HepG2 (cell line): ENCODE measurements around the gene TSPAN17. TPM values are rescaled to one million over a fixed set of nuclear protein-coding genes. Genes with fewer than 3 reads are reported as not detected.

Experiments used
- CCDC6 ChIP-seq: sonication (generic); formaldehyde crosslinking; IDR thresholded peaks from 2 replicates; pipeline ENCODE4 v1.8.1; 2022; ENCODE audit warnings: mild to moderate bottlenecking, missing genetic modification reagents, moderate library complexity
- CHD2 ChIP-seq: IDR thresholded peaks from 2 replicates; pipeline ENCODE4 v1.6.1; 2011; ENCODE audit warnings: low read depth, low read length, improper control_type of control experiment
- ELF4 ChIP-seq: sonication (generic); formaldehyde crosslinking; IDR thresholded peaks from 2 replicates; pipeline ENCODE4 v1.5.0; 2020; ENCODE audit warnings: missing genetic modification reagents, mild to moderate bottlenecking, moderate library complexity, borderline replicate concordance
- FOXA3 ChIP-seq: IDR thresholded peaks from 2 replicates; pipeline ENCODE4 v1.6.1; 2016; ENCODE audit warnings: missing genetic modification reagents, missing compliant biosample characterization
- KDM6A ChIP-seq: IDR thresholded peaks from 2 replicates; pipeline ENCODE4 v1.6.1; 2016; ENCODE audit warnings: low read depth
- MTF2 ChIP-seq: sonication (generic); formaldehyde crosslinking; IDR thresholded peaks from 2 replicates; pipeline ENCODE4 v1.5.0; 2020; ENCODE audit warnings: missing genetic modification reagents, borderline replicate concordance
- NKX3-1 ChIP-seq: sonication (generic); formaldehyde crosslinking; IDR thresholded peaks from 2 replicates; pipeline ENCODE4 v1.5.0; 2020; ENCODE audit warnings: missing genetic modification reagents
- SIN3A ChIP-seq: IDR thresholded peaks from 2 replicates; pipeline ENCODE4 v1.6.1; 2011; ENCODE audit warnings: low read depth, mild to moderate bottlenecking, control low read depth, low read length, borderline replicate concordance
- YEATS2 ChIP-seq: sonication (generic); formaldehyde crosslinking; IDR thresholded peaks from 2 replicates; pipeline ENCODE4 v1.4.0; 2020; ENCODE audit warnings: missing genetic modification reagents, borderline replicate concordance
- ZNF354B ChIP-seq: sonication (generic); formaldehyde crosslinking; IDR thresholded peaks from 2 replicates; pipeline ENCODE4 v1.8.0; 2022; ENCODE audit warnings: mild to moderate bottlenecking, missing genetic modification reagents
- ZSCAN21 ChIP-seq: sonication (generic); formaldehyde crosslinking; IDR thresholded peaks from 2 replicates; pipeline ENCODE4 v1.8.0; 2022; ENCODE audit warnings: mild to moderate bottlenecking, missing genetic modification reagents, moderate library complexity, borderline replicate concordance
- polyA plus RNA-seq, 8 experiments: library from polyadenylated mRNA; depleted of rRNA in 3 of 8; stranded (reverse) in 7 of 8; unstranded in 1 of 8; fragments of >200 nt; fragmentation: Illumina TruSeq in 4 of 8; extraction: Trizol in 4 of 8; gene quantifications; 2 replicates each; pipeline versions ENCODE4 v1.2.1 to v1.2.3, GENCODE V29; 2011 to 2016; ENCODE audit warnings: low read depth in 4 of 8, missing spikeins in 1 of 8, mixed read lengths in 1 of 8; ENCODE audit not compliant: insufficient read depth in 1 of 8
- total RNA-seq, 5 experiments: library from RNA; depleted of rRNA; stranded (reverse); fragments of >200 nt; fragmentation: Illumina TruSeq; extraction: Trizol; gene quantifications; 2 replicates each; pipeline ENCODE4 v1.2.3, GENCODE V29; 2016; ENCODE audit warnings: low read depth in 1 of 5
- TF ChIP-seq, protein P1 (sequence below): sonication (generic); formaldehyde crosslinking; IDR thresholded peaks from one replicate; pipeline ENCODE4 v1.5.1; 2020; ENCODE audit warnings: mild to moderate bottlenecking, missing genetic modification reagents; ENCODE audit errors: not compliant biosample characterization
- TF ChIP-seq, protein P2 (sequence below): sonication (generic); formaldehyde crosslinking; IDR thresholded peaks from 2 replicates; pipeline ENCODE4 v1.5.0; 2020; ENCODE audit warnings: missing genetic modification reagents
- TF ChIP-seq, protein P3 (sequence below): sonication (generic); formaldehyde crosslinking; IDR thresholded peaks from 2 replicates; pipeline ENCODE4 v1.9.0; 2021; ENCODE audit warnings: missing genetic modification reagents, borderline replicate concordance
- TF ChIP-seq, protein P4 (sequence below): sonication (generic); formaldehyde crosslinking; conservative IDR thresholded peaks from 2 replicates; pipeline ENCODE4 v1.5.0; 2020; ENCODE audit warnings: missing genetic modification reagents

TSPAN17 gene
- total and polyA plus RNA-seq, 2 of the 13 experiments (the other 11 are each of a cell fraction or from before 2014, with no cell fraction given), result 11.5 to 15.0 TPM

DNA sequence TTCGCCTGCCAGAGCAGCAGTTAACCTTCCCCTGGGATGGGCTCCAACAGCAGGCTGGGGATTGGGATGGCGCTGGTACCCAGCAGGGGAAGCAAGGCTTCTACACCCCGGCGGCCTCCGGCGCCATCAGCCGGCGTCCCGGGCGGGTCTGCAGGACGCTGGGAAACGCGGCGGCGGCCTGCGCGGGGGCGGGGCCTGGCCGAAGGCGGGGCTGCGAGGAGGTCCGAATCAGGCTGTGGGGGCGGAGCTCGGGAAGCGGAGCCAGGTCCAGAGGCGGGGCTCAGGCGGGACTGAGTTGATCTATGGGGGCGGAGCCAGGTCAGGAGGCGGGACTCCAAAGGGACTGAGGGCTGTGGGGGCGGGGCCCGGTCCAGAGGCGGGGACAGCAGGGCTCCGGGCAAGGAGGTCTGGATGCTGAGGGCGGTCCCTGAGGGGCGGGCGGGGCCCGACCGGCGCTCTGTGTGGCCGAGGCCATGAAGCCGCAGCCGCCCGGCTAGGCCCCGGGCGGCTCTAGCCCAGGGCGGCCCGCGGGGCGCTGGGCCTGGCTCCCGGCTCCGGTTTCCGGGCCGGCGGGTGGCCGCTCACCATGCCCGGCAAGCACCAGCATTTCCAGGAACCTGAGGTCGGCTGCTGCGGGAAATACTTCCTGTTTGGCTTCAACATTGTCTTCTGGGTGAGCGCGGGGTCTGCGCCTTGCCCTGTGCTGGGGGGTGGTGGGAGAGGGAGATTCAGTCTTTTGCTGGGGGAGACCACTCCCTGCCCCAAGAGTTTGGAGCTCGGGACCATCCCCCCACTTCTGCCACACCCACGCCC lies at the start of gene TSPAN17 (continued):
- TF ChIP-seq, protein P1, sequence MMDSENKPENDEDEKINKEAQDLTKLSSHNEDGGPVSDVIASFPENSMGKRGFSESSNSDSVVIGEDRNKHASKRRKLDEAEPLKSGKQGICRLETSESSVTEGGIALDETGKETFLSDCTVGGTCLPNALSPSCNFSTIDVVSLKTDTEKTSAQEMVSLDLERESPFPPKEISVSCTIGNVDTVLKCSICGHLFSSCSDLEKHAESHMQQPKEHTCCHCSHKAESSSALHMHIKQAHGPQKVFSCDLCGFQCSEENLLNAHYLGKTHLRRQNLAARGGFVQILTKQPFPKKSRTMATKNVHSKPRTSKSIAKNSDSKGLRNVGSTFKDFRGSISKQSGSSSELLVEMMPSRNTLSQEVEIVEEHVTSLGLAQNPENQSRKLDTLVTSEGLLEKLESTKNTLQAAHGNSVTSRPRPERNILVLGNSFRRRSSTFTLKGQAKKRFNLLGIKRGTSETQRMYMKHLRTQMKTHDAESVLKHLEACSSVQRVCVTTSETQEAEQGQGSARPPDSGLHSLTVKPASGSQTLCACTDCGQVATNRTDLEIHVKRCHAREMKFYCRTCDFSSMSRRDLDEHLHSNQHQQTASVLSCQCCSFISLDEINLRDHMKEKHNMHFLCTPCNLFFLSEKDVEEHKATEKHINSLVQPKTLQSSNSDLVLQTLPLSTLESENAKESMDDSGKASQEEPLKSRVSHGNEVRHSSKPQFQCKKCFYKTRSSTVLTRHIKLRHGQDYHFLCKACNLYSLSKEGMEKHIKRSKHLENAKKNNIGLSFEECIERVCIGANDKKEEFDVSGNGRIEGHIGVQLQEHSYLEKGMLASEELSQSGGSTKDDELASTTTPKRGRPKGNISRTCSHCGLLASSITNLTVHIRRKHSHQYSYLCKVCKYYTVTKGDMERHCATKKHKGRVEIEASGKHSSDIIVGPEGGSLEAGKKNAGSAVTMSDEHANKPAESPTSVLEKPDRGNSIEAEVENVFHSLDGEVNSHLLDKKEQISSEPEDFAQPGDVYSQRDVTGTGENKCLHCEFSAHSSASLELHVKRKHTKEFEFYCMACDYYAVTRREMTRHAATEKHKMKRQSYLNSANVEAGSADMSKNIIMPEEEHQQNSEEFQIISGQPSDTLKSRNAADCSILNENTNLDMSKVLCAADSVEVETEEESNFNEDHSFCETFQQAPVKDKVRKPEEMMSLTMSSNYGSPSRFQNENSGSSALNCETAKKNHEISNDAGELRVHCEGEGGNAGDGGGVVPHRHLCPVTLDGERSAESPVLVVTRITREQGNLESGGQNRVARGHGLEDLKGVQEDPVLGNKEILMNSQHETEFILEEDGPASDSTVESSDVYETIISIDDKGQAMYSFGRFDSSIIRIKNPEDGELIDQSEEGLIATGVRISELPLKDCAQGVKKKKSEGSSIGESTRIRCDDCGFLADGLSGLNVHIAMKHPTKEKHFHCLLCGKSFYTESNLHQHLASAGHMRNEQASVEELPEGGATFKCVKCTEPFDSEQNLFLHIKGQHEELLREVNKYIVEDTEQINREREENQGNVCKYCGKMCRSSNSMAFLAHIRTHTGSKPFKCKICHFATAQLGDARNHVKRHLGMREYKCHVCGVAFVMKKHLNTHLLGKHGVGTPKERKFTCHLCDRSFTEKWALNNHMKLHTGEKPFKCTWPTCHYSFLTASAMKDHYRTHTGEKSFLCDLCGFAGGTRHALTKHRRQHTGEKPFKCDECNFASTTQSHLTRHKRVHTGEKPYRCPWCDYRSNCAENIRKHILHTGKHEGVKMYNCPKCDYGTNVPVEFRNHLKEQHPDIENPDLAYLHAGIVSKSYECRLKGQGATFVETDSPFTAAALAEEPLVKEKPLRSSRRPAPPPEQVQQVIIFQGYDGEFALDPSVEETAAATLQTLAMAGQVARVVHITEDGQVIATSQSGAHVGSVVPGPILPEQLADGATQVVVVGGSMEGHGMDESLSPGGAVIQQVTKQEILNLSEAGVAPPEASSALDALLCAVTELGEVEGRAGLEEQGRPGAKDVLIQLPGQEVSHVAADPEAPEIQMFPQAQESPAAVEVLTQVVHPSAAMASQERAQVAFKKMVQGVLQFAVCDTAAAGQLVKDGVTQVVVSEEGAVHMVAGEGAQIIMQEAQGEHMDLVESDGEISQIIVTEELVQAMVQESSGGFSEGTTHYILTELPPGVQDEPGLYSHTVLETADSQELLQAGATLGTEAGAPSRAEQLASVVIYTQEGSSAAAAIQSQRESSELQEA (CRISPR knock-in tag), result peak; percentile 47
- TF ChIP-seq ZNF354B (CRISPR knock-in tag) (no peak), CHD2 (no peak), ZSCAN21 (CRISPR knock-in tag) (no peak), ELF4 (CRISPR knock-in tag) (no peak), KDM6A (no peak), FOXA3 (CRISPR knock-in tag) (peak; percentile 4; the same call in 1 of the 2 replicates), YEATS2 (CRISPR knock-in tag) (no peak), SIN3A (peak; percentile 49; the same call in 1 of the 2 replicates), CCDC6 (CRISPR knock-in tag) (no peak), MTF2 (CRISPR knock-in tag) (peak; percentile 88; the same call in 1 of the 2 replicates), NKX3-1 (CRISPR knock-in tag) (no peak)
- TF ChIP-seq, protein P2, sequence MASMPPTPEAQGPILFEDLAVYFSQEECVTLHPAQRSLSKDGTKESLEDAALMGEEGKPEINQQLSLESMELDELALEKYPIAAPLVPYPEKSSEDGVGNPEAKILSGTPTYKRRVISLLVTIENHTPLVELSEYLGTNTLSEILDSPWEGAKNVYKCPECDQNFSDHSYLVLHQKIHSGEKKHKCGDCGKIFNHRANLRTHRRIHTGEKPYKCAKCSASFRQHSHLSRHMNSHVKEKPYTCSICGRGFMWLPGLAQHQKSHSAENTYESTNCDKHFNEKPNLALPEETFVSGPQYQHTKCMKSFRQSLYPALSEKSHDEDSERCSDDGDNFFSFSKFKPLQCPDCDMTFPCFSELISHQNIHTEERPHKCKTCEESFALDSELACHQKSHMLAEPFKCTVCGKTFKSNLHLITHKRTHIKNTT (CRISPR knock-in tag), result no peak
- TF ChIP-seq, protein P3, sequence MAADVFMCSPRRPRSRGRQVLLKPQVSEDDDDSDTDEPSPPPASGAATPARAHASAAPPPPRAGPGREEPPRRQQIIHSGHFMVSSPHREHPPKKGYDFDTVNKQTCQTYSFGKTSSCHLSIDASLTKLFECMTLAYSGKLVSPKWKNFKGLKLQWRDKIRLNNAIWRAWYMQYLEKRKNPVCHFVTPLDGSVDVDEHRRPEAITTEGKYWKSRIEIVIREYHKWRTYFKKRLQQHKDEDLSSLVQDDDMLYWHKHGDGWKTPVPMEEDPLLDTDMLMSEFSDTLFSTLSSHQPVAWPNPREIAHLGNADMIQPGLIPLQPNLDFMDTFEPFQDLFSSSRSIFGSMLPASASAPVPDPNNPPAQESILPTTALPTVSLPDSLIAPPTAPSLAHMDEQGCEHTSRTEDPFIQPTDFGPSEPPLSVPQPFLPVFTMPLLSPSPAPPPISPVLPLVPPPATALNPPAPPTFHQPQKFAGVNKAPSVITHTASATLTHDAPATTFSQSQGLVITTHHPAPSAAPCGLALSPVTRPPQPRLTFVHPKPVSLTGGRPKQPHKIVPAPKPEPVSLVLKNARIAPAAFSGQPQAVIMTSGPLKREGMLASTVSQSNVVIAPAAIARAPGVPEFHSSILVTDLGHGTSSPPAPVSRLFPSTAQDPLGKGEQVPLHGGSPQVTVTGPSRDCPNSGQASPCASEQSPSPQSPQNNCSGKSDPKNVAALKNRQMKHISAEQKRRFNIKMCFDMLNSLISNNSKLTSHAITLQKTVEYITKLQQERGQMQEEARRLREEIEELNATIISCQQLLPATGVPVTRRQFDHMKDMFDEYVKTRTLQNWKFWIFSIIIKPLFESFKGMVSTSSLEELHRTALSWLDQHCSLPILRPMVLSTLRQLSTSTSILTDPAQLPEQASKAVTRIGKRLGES (CRISPR knock-in tag), result no peak
- TF ChIP-seq, protein P4, sequence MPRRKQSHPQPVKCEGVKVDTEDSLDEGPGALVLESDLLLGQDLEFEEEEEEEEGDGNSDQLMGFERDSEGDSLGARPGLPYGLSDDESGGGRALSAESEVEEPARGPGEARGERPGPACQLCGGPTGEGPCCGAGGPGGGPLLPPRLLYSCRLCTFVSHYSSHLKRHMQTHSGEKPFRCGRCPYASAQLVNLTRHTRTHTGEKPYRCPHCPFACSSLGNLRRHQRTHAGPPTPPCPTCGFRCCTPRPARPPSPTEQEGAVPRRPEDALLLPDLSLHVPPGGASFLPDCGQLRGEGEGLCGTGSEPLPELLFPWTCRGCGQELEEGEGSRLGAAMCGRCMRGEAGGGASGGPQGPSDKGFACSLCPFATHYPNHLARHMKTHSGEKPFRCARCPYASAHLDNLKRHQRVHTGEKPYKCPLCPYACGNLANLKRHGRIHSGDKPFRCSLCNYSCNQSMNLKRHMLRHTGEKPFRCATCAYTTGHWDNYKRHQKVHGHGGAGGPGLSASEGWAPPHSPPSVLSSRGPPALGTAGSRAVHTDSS (CRISPR knock-in tag), result no peak
